GM18498 (cell line): ENCODE data around the gene CRELD1.
"Not testable (repeated sequence)": the region's sequence is repeated elsewhere in the genome, so short reads cannot be mapped to it uniquely, and the experiment has no call there.

ENCODE experiments used
- ATAC-seq: cut with Tn5 transposase; IDR thresholded peaks from one replicate; pipeline ENCODE4 v1.9.1; 2021; ENCODE audit warnings: mild to moderate bottlenecking, moderate library complexity; ENCODE audit not compliant: unreplicated experiment

The CRELD1 gene, protein sequence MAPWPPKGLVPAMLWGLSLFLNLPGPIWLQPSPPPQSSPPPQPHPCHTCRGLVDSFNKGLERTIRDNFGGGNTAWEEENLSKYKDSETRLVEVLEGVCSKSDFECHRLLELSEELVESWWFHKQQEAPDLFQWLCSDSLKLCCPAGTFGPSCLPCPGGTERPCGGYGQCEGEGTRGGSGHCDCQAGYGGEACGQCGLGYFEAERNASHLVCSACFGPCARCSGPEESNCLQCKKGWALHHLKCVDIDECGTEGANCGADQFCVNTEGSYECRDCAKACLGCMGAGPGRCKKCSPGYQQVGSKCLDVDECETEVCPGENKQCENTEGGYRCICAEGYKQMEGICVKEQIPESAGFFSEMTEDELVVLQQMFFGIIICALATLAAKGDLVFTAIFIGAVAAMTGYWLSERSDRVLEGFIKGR

DNA sequence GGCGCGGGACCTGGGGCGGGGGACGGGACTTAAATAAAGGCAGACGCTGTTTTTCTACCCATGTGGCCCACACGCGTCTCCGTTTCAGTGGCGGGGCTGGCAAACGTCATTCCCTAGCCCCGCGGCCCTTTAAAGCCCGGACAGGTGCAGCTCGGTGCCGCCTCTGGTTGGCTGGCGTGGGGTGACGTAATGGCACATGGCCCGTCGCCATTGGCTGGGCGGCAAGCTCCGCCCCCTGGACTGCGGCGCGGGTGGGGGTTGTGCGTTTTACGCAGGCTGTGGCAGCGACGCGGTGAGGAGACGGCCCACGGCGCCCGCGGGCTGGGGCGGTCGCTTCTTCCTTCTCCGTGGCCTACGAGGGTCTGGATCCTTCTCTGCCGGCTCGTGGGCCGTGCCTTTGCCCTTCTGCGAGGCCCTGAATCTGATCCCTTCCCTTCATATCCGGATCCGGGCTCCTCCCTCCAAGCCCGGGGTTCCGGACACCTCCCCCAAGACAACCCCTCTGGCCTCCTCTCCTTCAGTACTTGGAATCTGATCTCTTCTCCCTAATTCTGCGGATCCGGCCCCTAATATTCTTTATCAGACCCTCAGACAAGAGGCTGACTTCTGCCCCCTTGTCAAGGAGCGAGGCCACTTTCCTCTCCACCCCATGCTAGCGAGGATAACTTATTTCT, at the start of gene CRELD1:
CRELD1 (plus strand) TSS at position 274 of the 674 bp plus-strand sequence. CDS start 605 bp downstream, outside the sequence.
- peak; percentile 87 for ATAC-seq

DNA sequence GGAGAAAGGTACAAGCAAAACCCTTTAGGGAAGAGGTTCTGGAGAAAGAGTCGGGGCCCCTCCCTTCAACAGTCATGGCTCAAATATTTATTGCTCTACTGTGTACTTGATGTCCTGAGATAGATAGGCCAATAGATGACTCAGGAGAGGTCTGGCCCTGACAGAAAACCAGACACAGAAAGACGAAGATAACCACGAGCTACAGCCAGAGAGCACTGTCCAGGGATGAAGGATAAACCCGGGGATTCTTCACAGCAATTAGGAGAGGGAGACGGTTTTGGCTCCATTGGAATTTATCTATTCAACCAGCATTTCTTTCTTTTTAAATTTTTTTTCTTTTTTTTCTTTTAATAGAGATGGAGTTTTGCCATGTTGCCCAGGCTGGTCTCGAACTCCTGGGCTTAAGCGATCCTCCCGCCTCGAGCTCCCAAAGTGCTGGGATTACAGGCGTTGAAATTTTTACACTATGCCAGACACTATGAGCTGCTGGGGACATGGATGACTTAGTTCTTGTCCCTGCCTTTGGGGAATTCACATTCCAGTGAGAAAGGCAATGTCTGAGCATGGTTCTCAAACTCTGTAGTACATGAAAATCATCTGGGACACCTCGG, 49.0 kb upstream of the CRELD1 start:
- ATAC-seq = no peak

DNA sequence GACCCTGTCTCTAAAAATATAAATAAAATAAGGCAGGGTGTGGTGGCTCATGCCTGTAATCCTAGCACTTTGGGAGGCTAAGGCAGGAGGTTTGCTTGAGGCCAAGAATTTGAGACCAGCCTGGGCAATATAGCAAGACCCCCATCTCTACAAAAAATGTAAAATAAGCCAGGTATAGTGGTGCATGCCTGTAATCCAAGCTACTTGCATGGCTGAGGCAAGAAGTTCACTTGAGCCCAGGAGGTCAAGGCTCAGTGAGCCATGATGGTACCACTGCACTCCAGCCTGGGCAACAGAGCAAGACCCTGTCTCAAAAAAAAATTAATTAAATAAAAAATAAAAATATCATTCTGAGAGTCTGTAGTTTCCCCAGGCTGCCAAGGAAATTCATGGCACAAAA, 47.3 kb upstream of the CRELD1 start:
- no peak for ATAC-seq

DNA sequence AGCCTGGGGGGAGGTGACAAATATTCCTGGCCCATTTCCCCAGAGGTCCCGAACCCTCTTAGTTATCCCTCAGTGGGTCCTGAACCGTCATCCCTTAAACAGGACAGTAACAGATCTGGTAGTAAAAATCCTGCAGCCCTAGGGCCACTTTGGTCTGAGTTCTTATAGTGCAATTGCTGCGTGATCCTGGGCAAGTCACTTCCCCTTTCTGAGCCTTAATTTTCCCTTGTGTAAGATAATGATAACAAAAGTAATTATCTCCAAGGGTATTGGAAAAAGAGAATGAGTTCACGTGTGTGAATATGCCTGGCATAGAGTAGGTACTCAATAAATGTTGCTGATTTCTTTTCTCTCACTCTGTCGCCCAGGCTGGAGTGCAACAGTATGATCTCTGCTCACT, 46.2 kb upstream of the CRELD1 start:
- ATAC-seq = no peak

DNA sequence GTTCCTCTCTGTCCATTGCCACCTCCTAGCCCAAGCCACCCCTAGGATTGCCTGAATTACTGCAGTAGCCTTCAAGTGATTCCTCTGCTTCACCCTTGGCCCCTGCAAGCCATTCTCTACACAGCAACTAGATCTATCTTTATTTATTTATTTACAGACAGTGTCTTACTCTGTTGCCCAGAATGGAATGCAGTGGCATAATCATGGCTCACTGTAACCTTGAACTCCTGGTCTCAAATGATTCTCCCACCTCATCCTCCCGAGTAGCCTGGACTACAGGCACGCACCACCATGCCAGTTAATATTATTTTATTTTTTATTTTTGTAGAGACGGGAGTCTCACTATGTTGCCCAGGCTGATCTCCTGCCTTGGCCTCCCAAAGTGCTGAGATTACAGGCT, 45.1 kb upstream of the CRELD1 start:
- no peak for ATAC-seq

DNA sequence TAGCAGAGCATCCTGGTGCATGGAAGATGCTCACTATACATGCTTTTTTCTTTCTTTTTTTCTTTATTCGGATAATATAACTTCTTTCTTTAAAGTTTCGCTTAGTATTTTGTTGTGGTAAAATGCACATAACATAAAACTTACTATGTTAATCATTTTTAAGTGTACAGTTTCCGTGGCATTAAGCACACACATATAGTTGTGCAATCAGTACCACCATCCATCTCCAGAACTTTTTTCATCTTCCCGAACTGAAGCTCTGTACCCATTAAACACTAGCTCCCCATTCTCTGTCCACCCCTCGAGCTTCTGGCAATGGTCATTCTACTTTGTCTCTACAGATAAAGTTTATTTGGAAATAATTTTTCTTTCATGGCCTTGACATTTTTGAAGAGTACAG, 44.2 kb upstream of the CRELD1 start:
- ATAC-seq = no peak

DNA sequence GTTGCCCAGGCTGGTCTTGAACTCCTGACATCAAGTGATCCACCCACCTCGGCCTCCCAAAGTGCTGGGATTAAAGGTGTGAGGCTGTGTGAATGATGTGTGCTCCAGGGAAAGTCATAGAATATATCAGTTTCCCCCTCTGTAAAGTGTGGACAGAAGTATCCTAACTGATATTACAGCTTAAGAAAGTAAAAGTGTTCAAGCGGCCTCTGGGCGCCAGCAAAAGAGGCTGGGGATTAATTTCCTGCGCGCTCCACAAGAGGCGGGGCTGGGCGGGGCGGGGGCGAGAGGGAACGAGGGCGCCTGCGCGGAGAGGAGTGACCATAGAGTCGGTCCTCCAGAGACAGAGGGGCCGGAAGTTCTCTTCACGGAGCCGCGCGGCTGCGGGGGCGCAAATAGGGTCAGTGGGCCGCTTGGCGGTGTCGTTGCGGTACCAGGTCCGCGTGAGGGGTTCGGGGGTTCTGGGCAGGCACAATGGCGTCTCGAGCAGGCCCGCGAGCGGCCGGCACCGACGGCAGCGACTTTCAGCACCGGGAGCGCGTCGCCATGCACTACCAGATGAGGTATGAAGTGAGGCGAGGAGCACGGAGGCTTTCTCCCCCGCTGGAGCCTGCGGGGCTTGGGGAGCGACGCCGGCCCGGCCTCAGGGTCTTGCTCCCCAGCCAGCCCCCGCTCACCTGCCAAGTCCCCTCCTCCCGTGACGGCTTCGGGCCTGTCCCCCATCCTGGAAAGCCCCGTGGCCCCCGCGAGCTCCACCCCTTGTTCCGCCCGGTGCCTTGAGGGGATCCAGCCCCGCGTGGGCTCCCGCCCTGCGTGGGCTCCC, 43.2 kb upstream of the CRELD1 start, which contains the start of gene JAGN1:
JAGN1 (plus strand) TSS at position 362 of the 823 bp plus-strand sequence; CDS start at position 475, 113 bp downstream.
- peak; percentile 87 for ATAC-seq

DNA sequence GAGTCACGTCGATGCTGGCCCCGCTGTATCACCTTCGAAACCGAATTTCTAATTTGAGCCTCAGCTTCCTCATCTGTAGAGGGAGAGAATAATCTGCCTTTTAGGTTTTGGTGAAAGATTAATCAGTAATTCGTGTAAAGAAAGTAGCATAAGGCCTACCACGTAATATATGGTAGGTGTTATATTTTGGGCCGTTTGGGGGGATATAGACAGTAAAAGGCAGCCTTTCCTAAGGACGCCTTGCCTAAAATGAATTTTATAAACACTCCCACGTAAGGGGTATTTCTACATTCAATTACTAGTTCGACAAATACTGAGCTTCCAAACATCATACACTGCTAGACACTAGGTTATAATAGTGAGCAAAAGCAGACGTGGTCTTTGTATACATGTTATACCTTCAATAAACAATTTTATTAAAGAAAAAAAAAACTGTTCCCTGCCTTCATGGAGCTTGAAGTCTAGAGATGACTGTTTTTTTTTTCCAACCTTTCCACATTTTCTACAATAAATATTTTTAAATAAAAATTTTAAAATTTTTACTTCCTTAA, 42.5 kb upstream of the CRELD1 start:
- ATAC-seq = no peak

DNA sequence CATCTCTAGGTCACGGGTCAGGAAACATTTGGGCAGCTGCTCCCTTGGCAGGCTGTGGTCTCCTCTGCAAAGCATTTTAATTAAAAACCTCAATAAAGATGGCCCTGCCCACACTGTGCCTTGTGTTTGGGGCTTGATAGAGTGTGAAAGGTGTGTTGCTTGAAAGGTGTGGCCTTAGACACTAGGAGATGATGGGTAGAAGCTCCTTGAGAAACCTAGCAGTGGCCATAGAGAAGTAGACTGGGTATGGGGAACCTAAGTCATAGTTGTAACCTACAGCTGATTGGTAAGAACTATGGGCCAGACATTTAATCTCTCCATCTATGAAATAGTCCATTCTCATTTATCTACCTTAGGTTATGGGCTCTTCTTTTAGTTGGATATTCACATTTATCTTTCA, 39.9 kb upstream of the CRELD1 start:
- no peak for ATAC-seq

DNA sequence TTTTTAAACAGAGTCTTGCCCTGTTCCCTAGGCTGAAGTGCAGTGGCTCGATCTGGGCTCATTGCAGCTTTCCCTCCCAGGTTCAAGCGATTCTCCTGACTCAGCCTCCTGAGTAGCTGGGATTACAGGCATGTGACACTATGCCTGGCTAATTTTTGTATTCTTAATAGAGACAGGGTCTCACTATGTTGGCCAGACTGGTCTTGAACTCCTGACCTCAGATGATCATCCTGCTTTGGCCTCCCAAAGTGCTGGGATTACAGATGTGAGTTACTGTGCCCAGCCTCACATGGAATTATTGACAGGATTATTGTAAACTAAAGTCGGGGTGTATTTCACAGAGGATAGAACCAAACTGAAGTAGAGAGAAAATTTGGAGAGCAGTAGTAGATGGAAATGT, 37.9 kb upstream of the CRELD1 start:
- not testable (repeated sequence) for ATAC-seq

DNA sequence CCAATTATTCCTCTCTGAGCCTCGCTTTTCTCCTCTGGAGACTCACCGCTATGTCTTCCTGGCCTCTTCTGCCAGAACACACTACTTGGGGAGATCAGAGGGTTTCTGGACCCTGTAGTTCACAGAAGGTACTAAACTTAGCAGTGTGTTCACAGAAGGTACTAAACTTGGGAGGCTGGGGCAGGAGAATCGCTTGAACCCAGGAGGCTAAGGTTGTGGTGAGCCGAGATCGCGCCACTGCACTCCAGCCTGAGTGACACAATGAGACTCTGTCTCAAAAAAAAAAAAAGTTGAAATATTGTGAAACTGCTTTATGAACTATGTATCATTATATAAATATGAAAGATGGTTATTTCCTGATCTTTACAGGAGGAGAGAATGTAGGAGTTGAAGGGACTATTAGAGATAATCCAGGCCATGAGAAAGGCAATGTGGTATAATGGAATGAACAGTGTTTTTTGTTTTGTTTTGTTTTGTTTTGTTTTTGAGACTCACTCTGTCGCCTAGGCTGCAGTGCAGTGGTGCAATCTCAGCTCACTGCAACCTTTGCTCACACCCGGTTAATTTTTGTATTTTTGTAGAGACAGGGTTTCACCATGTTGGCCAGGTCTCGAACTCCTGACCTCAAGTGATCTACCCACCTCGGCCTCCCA, 36.8 kb upstream of the CRELD1 start:
- ATAC-seq = not testable (repeated sequence)

DNA sequence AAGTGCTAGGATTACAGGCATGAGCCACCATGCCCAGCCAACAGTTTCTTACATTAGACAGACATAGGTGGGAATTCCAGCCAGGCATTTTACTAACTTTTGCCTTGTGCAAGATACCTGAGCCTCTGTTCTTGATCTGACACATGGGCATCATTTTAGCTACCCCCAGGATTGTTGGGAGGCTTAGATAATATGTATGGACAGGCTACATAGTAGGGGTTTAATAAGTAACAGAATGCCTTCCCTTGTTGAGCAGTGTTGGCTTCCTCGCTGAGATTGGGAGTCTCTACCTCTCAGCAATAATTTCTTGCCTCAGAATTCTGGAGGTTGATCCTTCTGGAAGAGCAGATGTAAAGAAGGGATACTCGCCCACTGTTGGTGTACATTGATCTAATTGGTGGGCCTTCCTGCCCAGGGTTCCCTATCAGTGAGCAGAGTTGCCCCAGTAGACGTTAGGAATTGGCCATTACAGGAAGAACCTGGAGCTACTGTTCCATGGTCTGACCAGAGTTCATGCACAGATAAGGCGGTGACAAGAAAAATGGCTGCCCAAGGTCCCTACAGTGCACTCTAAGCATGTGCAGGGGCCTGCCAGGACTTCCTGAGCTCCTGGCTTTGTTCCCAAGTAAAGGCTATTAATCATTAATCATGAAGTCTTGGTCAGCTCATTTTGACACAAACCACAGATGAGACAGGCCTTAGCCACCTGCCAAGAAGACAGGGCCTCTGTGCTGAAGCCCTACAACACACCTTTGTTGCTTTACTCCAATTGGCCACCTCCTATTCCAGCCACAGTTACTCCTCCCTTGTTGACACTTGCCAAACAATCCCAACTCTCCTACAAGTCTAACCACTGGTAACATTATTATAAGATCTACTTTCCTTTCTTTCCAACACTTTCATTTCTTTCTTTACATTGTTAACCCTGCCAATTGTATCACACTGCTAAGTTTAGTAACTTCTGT, 35.9 kb upstream of the CRELD1 start:
- ATAC-seq = no peak

DNA sequence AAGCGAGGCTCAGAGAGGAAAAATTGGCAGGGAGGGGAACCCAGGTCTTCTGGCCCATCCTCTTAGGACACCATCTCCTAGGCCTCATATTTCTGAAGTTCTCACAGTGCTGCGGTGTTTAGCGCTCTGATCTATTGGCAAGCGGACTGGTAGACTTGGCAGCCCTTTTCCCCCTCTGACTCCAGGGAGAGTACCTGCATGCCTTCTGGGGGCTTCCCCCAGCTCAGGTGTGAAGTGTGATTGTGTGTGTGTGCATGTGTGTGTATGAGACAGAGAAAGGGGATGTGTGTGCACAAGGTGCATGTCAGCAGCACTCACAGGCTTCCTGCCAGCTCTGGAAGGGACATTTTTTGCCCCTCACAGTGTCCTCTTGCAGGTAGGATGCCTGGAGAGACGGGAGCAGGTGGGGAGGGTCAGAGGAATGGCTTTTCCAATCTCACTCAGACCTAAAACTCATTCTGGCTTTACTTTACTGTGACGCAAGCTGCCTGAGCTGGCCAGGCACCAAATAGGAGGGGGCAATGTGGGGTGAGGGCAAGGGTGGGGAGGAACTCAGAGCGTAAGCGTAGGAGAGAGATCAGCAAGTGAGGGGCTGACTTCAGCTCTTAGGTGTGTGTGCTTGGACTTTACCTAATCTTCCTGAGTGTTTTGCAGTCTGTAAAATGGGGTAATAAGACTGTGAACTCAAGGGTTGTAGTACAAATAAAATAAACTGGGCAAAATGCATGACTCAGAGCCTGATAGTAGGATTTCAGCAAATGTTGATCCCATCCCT, 35.0 kb upstream of the CRELD1 start:
- no peak for ATAC-seq

DNA sequence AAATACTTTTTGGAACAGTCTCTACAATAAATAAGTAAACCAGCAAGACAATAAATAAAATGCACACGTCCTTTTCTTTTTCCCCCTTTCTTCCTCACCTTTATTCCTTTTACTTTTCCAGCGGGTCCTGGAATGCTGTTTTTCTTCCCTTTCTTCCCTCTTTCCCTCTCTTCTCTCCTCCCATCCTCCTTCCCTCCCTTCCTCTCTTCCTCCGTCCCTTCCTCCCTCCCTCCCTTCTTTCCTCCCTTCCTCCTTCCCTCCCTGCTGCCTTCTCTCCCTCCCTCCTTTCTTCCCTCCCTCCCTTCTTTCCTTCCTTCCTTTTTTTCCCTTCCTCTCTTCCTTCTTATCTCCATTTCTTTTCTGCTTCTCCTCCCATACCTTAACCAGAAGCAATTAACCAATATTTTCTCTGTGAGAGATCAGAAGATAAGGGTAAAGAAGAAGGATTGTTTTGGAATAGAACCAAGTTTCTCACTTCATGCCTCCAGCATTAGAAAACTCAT, 34.3 kb upstream of the CRELD1 start:
- ATAC-seq = no peak

DNA sequence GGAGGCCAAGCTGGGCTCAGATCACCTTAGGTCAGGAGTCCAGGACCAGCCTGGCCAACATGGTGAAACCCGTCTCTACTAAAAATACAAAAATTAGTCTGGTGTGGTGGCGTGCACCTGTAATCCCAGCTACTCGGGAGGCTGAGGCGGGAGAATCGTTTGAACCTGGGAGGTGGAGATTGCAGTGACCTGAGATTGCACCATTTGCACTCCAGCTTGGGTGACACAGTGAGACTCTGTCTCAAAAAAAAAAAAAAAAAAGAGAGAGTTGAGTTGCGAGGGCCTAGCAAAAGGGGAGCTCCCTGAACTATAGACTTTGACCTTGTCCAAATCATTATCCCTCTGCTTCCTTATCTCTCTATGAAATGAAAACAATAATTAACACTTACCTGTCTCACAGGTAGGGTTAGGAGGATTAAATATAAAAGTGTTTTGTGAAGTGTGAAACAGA, 32.6 kb upstream of the CRELD1 start:
- ATAC-seq = not testable (repeated sequence)

DNA sequence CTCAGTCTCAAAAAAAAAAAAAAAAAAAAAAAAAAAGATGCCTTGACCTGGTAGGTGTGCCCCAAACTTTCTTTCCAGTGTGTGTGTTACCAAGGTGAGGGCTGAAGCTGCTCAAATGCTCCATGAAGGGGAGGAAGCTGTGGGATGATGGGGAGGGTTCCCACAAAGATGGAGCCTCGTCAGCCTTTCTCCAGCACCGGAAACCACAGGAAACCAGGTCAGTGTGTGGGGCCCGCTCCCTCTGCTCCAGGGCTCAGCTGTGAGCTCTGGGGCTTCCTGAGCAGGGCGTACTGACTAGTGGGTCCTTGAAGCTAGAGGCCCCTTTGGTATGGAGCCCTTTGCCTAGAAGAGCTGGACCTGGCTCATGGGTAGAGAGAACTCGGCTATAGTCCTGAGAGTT, 31.7 kb upstream of the CRELD1 start:
- no peak for ATAC-seq

DNA sequence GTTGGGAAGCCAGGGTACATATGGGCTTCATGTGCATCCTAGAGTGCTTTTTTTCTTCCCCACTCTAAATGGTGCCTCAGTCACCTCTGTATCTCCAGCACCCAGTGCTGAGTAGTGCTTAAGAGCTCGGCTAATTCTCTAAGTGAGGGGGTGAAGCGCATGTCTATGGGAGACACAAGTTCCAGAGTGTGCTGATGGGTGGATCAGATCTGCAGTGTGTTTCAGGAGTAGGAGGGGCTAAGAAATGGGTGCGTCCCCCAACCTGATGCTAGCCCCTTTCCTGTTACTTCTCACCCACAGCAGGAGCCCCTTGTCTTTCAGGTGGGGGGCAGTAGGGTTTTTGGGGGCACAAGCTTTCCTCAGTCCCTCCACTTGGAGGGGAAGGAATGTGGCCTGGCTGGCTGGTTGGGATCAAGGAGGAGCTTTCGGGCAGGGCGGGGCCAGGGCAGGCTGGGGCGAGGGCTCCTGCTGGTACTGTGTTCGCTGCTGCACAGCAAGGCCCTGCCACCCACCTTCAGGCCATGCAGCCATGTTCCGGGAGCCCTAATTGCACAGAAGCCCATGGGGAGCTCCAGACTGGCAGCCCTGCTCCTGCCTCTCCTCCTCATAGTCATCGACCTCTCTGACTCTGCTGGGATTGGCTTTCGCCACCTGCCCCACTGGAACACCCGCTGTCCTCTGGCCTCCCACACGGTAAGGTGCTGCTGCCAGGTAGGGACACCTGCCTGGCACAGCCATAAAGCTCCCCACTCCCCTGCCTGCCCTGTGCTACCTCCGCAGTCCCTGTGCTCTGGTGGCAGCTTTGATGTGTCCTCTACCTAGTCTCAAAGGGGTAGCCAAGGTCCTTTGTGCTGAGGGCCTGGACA, 31.0 kb upstream of the CRELD1 start, which contains the start of gene IL17RE:
IL17RE (plus strand) TSS at position 477 of the 866 bp plus-strand sequence; CDS start at position 562, 85 bp downstream.
- ATAC-seq = no peak
